Spleen (tissue), 11 donors: ENCODE results near the gene PDE4D. TPM values are rescaled to one million over a fixed set of nuclear protein-coding genes. Genes with fewer than 3 reads are reported as not detected.

Experiments used
- DNase-seq: peaks from one replicate; pipeline ENCODE4 v3.0.0-alpha.2; 2020
- H3K27ac ChIP-seq, 8 donors: fragments of 200-600 bp; sonication (generic) in 7 of 8; 1 replicate in 4 of 8; 2 replicates in 4 of 8; pipeline versions ENCODE4 v1.5.0 to v1.8.0; 2016 to 2021; ENCODE audit warnings: inconsistent platforms in 4 of 8, mild to moderate bottlenecking in 4 of 8, moderate library complexity in 1 of 8
- H3K27me3 ChIP-seq, 7 donors: fragments of 200-600 bp; sonication (generic) in 6 of 7; replicated peaks in 1 of 7; 1 replicate in 4 of 7; 2 replicates in 3 of 7; pipeline versions ENCODE4 v1.5.0 to v1.8.0; 2016 to 2021; ENCODE audit warnings: inconsistent platforms in 3 of 7, mild to moderate bottlenecking in 1 of 7
- H3K36me3 ChIP-seq, 6 donors: fragments of 200-600 bp; sonication (generic) in 5 of 6; 1 replicate in 4 of 6; 2 replicates in 2 of 6; pipeline versions ENCODE4 v1.5.0 to v1.8.0; 2016 to 2021; ENCODE audit warnings: inconsistent platforms in 2 of 6
- H3K4me1 ChIP-seq, 6 donors: fragments of 200-600 bp; sonication (generic) in 5 of 6; 1 replicate in 3 of 6; 2 replicates in 3 of 6; pipeline versions ENCODE4 v1.5.0 to v1.8.0; 2016 to 2021; ENCODE audit warnings: inconsistent platforms in 3 of 6
- H3K4me3 ChIP-seq, 8 donors: fragments of 200-600 bp; sonication (generic) in 7 of 8; 1 replicate in 4 of 8; 2 replicates in 4 of 8; pipeline versions ENCODE4 v1.5.0 to v1.8.0; 2016 to 2021; ENCODE audit warnings: inconsistent platforms in 4 of 8, mild to moderate bottlenecking in 4 of 8, moderate library complexity in 2 of 8
- H3K9me3 ChIP-seq, 8 donors: fragments of 200-600 bp; sonication (generic) in 7 of 8; 1 replicate in 4 of 8; 2 replicates in 4 of 8; pipeline versions ENCODE4 v1.5.0 to v1.8.0; 2016 to 2021; ENCODE audit warnings: inconsistent platforms in 4 of 8
- CTCF ChIP-seq, 11 experiments: fragments of 200-600 bp in 7 of 11; fragments of 450-650 bp in 4 of 11; sonication (generic) in 4 of 11; IDR thresholded peaks in 8 of 11; conservative IDR thresholded peaks in 3 of 11; 1 replicate in 7 of 11; 2 replicates in 4 of 11; pipeline versions ENCODE4 v1.4.0 to v1.8.0; 2016 to 2021; ENCODE audit warnings: antibody characterized with exemption in 11 of 11, inconsistent platforms in 4 of 11, mild to moderate bottlenecking in 1 of 11
- POLR2A ChIP-seq, 3 donors: fragments of 450-650 bp; IDR thresholded peaks; one replicate each; pipeline ENCODE4 v1.5.1; 2017; ENCODE audit warnings: antibody characterized with exemption in 3 of 3, mild to moderate bottlenecking in 1 of 3
- POLR2AphosphoS5 ChIP-seq, 3 donors: sonication (generic); formaldehyde crosslinking; IDR thresholded peaks; one replicate each; pipeline ENCODE4 v1.5.1; 2017; ENCODE audit warnings: antibody characterized with exemption in 3 of 3
- WGBS, 5 donors: extraction: QIAGEN DNeasy Blood & Tissue Kit in 3 of 5; methylation state at CpG; one replicate each; pipeline versions ENCODE4 v1.1.5 to v1.1.7; 2013 to 2018; 5-methylcytosine and 5-hydroxymethylcytosine counted together
- intact Hi-C: fragments of 100-400 bp; cut with DNase I; formaldehyde crosslinking; loops from one replicate; pipeline ENCODE4 v1.15.0; 2023; ENCODE audit warnings: low total_unique reads
- polyA plus RNA-seq, 3 donors: library from polyadenylated mRNA; stranded (reverse); fragments of 200-250 nt; gene quantifications; one replicate each; pipeline ENCODE4 v1.2.1, GENCODE V29; 2013
- total RNA-seq, 7 donors: library from RNA; depleted of rRNA in 3 of 7; stranded (reverse); fragments of >200 nt in 3 of 7; fragmentation: NEBNext Ultra II Directional in 4 of 7; extraction: Animal tissue kit (Norgen Biotek cat#: 25700) in 4 of 7; gene quantifications; one replicate each; pipeline versions ENCODE4 v1.1.0 to v1.2.1, GENCODE V29; 2016 to 2021
- donor health status: healthy with polysubstance abuse.
- donor health status: DM: no; HTN: no; CAD: no; lungs with moderate emphysema.
- donor health status: DM: no; HTN: no; CAD: no.
- donor health status: Bipolar disorder and iron deficiency.
- donor health status: healthy.
- donor health status: DM: no; HTN: no; CAD: no.
- donor health status: DM: yes; HTN: yes; CAD: no.

The PDE4D gene
- total and polyA plus RNA-seq, 10 donors: 0.88 to 51.8 (median 18.2) TPM

GRCh38 chr5:59276917-59277372 is 616.6 kb downstream of the PDE4D start:
- DNase-seq: no peak
- TF ChIP-seq POLR2AphosphoS5 (IDR thresholded peaks at IDR 0.05): no peak
- no peak for TF ChIP-seq POLR2A (IDR thresholded peaks at IDR 0.05)
- TF ChIP-seq CTCF (IDR thresholded peaks at IDR 0.05 in 8 of 11, conservative IDR thresholded peaks at IDR 0.05 in 3 of 11): no peak
- Histone ChIP-seq H3K4me3 (no peak overlapping the region), H3K27ac (peak overlapping the region in 2 of 8 donors; percentile 65 to 72), H3K27me3 (no peaks in the 10 kb centered on the region), H3K4me1 (peaks cover 0 to 24% (median 7%) of the 10 kb centered on the region in 6 donors), H3K9me3 (no peaks in the 10 kb centered on the region), H3K36me3 (no peaks in the 10 kb centered on the region)
- 71 to 83% (median 73%) methylated on average over 5 of the region's 5 CpGs for WGBS, 5 donors
- intact Hi-C loops: no loop called here

GRCh38 chr5:59276325-59276675 is 617.2 kb downstream of the PDE4D start:
- H3K27me3 ChIP-seq: no peaks in the 10 kb centered on the region
- peaks cover 0 to 24% (median 7%) of the 10 kb centered on the region in 6 donors for H3K4me1 ChIP-seq
- H3K27ac ChIP-seq: peak overlapping the region in 7 of 8 donors; percentile 48 to 73 (median 65)
- H3K9me3 ChIP-seq: no peaks in the 10 kb centered on the region
- 41 to 60% (median 51%) methylated on average over 2 of the region's 2 CpGs for WGBS, 5 donors
- intact Hi-C loops: no loop called here
- peak overlapping the region in 3 of 8 donors; percentile 22 to 59 (median 38) for H3K4me3 ChIP-seq
- TF ChIP-seq POLR2A (IDR thresholded peaks at IDR 0.05) (no peak), POLR2AphosphoS5 (IDR thresholded peaks at IDR 0.05) (no peak), CTCF (IDR thresholded peaks at IDR 0.05 in 8 of 11, conservative IDR thresholded peaks at IDR 0.05 in 3 of 11) (no peak)
- no peak for DNase-seq
- H3K36me3 ChIP-seq: no peaks in the 10 kb centered on the region

- H3K27ac ChIP-seq: peak overlapping the region in 7 of 8 donors; percentile 48 to 73 (median 65)
- H3K27me3 ChIP-seq: no peaks in the 10 kb centered on the region
- H3K36me3 ChIP-seq: no peaks in the 10 kb centered on the region
- no peak for DNase-seq
- peaks cover 0 to 24% (median 7%) of the 10 kb centered on the region in 6 donors for H3K4me1 ChIP-seq
- intact Hi-C loops: no loop called here
- H3K4me3 ChIP-seq: peak overlapping the region; percentile 0 to 59 (median 23)
- H3K9me3 ChIP-seq: no peaks in the 10 kb centered on the region
- TF ChIP-seq CTCF (IDR thresholded peaks at IDR 0.05 in 8 of 11, conservative IDR thresholded peaks at IDR 0.05 in 3 of 11) (no peak), POLR2AphosphoS5 (IDR thresholded peaks at IDR 0.05) (no peak), POLR2A (IDR thresholded peaks at IDR 0.05) (no peak)
- WGBS, 5 donors: 4 to 10% (median 4%) methylated on average over 16 of the region's 16 CpGs
Measured at GRCh38 chr5:59275510-59276324, 617.8 kb downstream of the PDE4D start.

GRCh38 chr5:59275170-59275509 is 618.4 kb downstream of the PDE4D start:
- intact Hi-C loops: no loop called here
- no peaks in the 10 kb centered on the region for H3K9me3 ChIP-seq
- no peaks in the 10 kb centered on the region for H3K27me3 ChIP-seq
- 22 to 31% (median 29%) methylated on average over 5 of the region's 5 CpGs for WGBS, 5 donors
- no peak for DNase-seq
- no peaks in the 10 kb centered on the region for H3K36me3 ChIP-seq
- H3K4me3 ChIP-seq: peak overlapping the region in 7 of 8 donors; percentile 0 to 59 (median 24)
- peak overlapping the region in 6 of 8 donors; percentile 48 to 73 (median 68) for H3K27ac ChIP-seq
- H3K4me1 ChIP-seq: peaks cover 0 to 24% (median 7%) of the 10 kb centered on the region in 6 donors
- TF ChIP-seq POLR2AphosphoS5 (IDR thresholded peaks at IDR 0.05) (no peak), CTCF (IDR thresholded peaks at IDR 0.05 in 8 of 11, conservative IDR thresholded peaks at IDR 0.05 in 3 of 11) (no peak), POLR2A (IDR thresholded peaks at IDR 0.05) (no peak)
